Peyer's patch (tissue), 4 donors: ENCODE measurements around the gene CFAP99. TPM values are rescaled to one million over a fixed set of nuclear protein-coding genes. Genes with fewer than 3 reads are reported as not detected.

Source experiments
- DNase-seq, 3 donors: peaks; one replicate each; pipeline ENCODE4 v3.0.0-alpha.2; 2017 to 2019
- H3K27ac ChIP-seq, 4 donors: fragments of 200-600 bp; sonication (generic); one replicate each; pipeline ENCODE4 v1.5.1; 2016 to 2019
- H3K27me3 ChIP-seq, 2 donors: fragments of 200-600 bp; sonication (generic); one replicate each; pipeline ENCODE4 v1.5.1; 2019
- H3K36me3 ChIP-seq, 3 donors: fragments of 200-600 bp; sonication (generic); one replicate each; pipeline ENCODE4 v1.5.1; 2016 to 2019
- H3K4me1 ChIP-seq, 4 donors: fragments of 200-600 bp; sonication (generic); one replicate each; pipeline ENCODE4 v1.5.1; 2016 to 2019
- H3K4me3 ChIP-seq, 4 donors: fragments of 200-600 bp; sonication (generic); 1 replicate in 3 of 4; 2 replicates in 1 of 4; pipeline ENCODE4 v1.5.1; 2016 to 2019; ENCODE audit warnings: mild to moderate bottlenecking in 1 of 4
- H3K9me3 ChIP-seq, 4 donors: fragments of 200-600 bp; sonication (generic); one replicate each; pipeline ENCODE4 v1.5.1; 2016 to 2019; ENCODE audit warnings: mild to moderate bottlenecking in 1 of 4
- POLR2A ChIP-seq, 2 donors: fragments of 450-650 bp; IDR thresholded peaks; one replicate each; pipeline ENCODE4 v1.5.1; 2017; ENCODE audit warnings: antibody characterized with exemption in 2 of 2, mild to moderate bottlenecking in 2 of 2, moderate library complexity in 2 of 2
- total RNA-seq, 4 donors: library from RNA; depleted of rRNA; stranded (reverse); fragments of >200 nt; gene quantifications; one replicate each; pipeline ENCODE4 v1.1.0, GENCODE V29; 2016
- TF ChIP-seq, protein P1 (sequence below), 6 experiments: fragments of 450-650 bp in 4 of 6; fragments of 200-600 bp in 2 of 6; sonication (generic) in 1 of 6; IDR thresholded peaks; one replicate each; pipeline ENCODE4 v1.5.1; 2017 to 2019; ENCODE audit warnings: antibody characterized with exemption in 6 of 6, mild to moderate bottlenecking in 3 of 6, moderate library complexity in 1 of 6

The CFAP99 gene
- total RNA-seq, 4 donors from 2014 or later, result 0.80 to 1.2 TPM; not detected in 2

DNA sequence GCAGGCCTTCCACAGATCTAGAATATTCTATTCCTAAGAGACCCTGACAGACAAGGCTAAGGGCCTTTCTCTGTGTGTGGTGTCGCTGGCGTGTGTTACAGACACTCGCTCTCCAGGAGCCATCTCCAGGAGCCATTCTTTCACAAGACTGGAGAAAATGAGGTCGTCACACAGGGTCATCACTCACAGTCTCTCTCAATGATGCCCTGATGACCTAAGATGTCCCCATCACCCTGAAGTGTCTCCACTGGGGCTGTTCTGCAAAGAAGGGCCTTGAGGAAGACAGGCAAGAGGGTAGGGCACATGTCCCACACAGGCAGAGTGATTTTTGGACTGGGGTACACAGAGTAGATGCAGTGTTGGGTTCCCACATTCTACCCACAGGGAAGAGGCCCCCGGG lies 35.0 kb upstream of the CFAP99 start:
- H3K27me3 ChIP-seq, result no peaks in the 10 kb centered on the region
- no peak overlapping the region for H3K4me3 ChIP-seq
- no peaks in the 10 kb centered on the region for H3K4me1 ChIP-seq
- no peak overlapping the region for H3K27ac ChIP-seq
- H3K9me3 ChIP-seq, result no peaks in the 10 kb centered on the region
- DNase-seq, result no peak
- H3K36me3 ChIP-seq, result no peaks in the 10 kb centered on the region
- no peak for TF ChIP-seq POLR2A (IDR thresholded peaks at IDR 0.05)
- TF ChIP-seq, protein P1, sequence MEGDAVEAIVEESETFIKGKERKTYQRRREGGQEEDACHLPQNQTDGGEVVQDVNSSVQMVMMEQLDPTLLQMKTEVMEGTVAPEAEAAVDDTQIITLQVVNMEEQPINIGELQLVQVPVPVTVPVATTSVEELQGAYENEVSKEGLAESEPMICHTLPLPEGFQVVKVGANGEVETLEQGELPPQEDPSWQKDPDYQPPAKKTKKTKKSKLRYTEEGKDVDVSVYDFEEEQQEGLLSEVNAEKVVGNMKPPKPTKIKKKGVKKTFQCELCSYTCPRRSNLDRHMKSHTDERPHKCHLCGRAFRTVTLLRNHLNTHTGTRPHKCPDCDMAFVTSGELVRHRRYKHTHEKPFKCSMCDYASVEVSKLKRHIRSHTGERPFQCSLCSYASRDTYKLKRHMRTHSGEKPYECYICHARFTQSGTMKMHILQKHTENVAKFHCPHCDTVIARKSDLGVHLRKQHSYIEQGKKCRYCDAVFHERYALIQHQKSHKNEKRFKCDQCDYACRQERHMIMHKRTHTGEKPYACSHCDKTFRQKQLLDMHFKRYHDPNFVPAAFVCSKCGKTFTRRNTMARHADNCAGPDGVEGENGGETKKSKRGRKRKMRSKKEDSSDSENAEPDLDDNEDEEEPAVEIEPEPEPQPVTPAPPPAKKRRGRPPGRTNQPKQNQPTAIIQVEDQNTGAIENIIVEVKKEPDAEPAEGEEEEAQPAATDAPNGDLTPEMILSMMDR (IDR thresholded peaks at IDR 0.05), result no peak

DNA sequence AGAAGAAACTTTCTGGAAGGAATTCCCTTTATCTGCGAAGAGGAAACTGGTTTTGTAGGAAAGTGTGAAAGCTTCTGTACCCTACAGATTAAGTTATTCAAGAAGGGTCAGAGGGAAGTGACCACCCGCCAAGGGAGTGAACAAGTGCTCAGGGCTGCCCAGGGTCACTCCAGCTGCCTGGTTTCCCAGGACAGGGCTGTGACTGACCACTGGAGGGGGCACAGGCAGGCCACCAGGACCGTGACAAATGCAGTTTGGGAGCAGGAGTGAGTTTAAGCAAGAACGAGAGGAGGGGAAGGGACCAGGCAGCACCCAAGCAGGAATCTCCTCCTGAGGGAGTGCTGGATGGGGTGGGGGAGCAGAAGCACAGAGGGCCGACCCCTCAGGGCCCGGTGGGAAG lies 34.5 kb upstream of the CFAP99 start:
- H3K9me3 ChIP-seq, result no peaks in the 10 kb centered on the region
- no peaks in the 10 kb centered on the region for H3K4me1 ChIP-seq
- H3K36me3 ChIP-seq, result no peaks in the 10 kb centered on the region
- no peak overlapping the region for H3K4me3 ChIP-seq
- H3K27me3 ChIP-seq, result no peaks in the 10 kb centered on the region
- DNase-seq, result no peak
- H3K27ac ChIP-seq, result no peak overlapping the region
- TF ChIP-seq, protein P1 (IDR thresholded peaks at IDR 0.05), result no peak
- no peak for TF ChIP-seq POLR2A (IDR thresholded peaks at IDR 0.05)

DNA sequence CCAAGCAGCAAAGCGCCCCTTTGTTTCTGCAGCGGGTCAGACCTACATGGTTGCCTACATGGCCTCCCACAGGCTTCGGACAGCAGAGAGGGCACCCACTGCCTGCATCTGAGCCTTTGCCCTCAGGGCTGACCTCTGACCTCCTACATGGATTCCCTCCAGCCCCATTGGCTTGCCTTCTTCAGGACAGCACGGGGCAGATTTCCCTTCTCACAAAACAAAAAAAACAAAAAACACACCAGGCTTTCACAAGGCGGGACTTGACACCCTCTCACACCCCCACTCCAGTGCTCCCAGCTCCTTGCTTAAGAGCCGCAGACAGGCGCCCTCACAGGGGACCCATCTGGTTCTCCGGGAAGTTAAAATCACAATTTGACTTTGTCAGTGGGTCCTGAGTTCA lies 33.2 kb upstream of the CFAP99 start:
- TF ChIP-seq, protein P1 (IDR thresholded peaks at IDR 0.05), result no peak
- no peak for TF ChIP-seq POLR2A (IDR thresholded peaks at IDR 0.05)
- H3K27me3 ChIP-seq, result no peaks in the 10 kb centered on the region
- no peak for DNase-seq
- no peak overlapping the region for H3K4me3 ChIP-seq
- no peaks in the 10 kb centered on the region for H3K9me3 ChIP-seq
- no peaks in the 10 kb centered on the region for H3K36me3 ChIP-seq
- no peak overlapping the region for H3K27ac ChIP-seq
- H3K4me1 ChIP-seq, result no peaks in the 10 kb centered on the region

DNA sequence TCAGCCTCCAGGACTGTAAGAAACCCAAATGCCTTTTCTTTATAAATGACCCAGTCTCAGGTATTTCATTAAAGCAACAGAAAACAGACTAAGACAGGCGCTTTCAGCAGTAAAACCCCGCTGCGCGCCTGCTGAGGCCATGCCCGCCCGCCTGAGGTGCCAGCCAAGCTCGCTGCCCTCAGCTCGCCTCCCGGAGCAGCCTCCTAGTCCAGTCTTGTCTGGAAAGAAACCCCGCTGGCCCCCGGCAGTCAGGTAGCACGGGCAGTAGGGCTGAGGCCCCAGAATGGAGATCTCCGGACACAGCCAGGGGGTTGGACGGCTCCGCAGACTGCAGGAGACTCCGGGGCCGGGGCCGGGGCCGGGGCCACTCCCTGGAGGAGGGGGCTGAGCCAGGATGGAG lies 32.0 kb upstream of the CFAP99 start:
- TF ChIP-seq POLR2A (IDR thresholded peaks at IDR 0.05), result no peak
- TF ChIP-seq, protein P1 (IDR thresholded peaks at IDR 0.05), result no peak
- Histone ChIP-seq H3K27ac (no peak overlapping the region), H3K27me3 (no peaks in the 10 kb centered on the region), H3K9me3 (no peaks in the 10 kb centered on the region), H3K4me3 (no peak overlapping the region), H3K36me3 (no peaks in the 10 kb centered on the region), H3K4me1 (no peaks in the 10 kb centered on the region)
- DNase-seq, result no peak

DNA sequence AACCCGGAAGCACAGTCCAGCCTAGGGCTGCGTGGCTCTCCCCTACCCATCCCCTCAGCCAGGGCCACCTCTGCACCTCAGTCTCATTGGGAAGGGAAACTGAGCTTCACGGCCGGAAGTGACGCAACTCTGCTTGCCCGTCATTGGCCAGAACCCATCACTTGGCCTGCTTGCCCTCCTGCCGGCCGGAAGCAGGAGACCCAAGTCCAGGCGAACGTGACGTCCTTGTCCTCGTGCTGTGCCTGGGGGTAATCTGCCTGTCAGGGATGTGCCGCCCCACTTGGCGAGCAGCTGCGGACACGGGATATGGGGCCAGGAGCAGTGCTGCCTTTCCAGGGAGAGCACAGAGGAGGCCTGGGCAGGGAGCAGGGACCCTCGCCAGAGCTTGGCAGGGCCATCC lies 31.5 kb upstream of the CFAP99 start:
- Histone ChIP-seq H3K27me3 (no peaks in the 10 kb centered on the region), H3K4me3 (no peak overlapping the region), H3K27ac (no peak overlapping the region), H3K9me3 (no peaks in the 10 kb centered on the region), H3K36me3 (no peaks in the 10 kb centered on the region), H3K4me1 (no peaks in the 10 kb centered on the region)
- no peak for DNase-seq
- TF ChIP-seq, protein P1 (IDR thresholded peaks at IDR 0.05), result no peak
- TF ChIP-seq POLR2A (IDR thresholded peaks at IDR 0.05), result no peak

DNA sequence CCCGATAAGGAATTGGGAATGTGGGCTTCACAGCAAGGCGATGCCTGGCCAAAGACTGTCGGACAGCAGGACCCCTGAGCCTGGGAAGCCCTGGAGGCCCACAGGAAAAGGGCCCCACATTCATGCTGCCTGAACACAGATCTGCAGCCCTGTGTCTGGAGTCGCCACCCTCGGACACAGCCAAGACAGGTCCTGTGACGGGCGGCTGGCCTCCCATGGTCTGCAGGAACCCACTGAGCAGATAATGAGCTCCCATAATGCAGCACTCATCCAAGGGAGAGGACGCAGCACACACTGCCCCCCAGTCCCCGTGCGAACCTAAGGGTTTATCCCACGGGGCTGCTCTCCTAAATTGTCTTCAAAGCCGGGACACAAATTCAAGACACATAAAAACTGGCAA lies 30.9 kb upstream of the CFAP99 start:
- H3K4me3 ChIP-seq, result no peak overlapping the region
- H3K9me3 ChIP-seq, result no peaks in the 10 kb centered on the region
- no peaks in the 10 kb centered on the region for H3K27me3 ChIP-seq
- no peak for TF ChIP-seq POLR2A (IDR thresholded peaks at IDR 0.05)
- TF ChIP-seq, protein P1 (IDR thresholded peaks at IDR 0.05), result no peak
- no peak for DNase-seq
- H3K4me1 ChIP-seq, result no peaks in the 10 kb centered on the region
- H3K27ac ChIP-seq, result no peak overlapping the region
- H3K36me3 ChIP-seq, result no peaks in the 10 kb centered on the region
